Measurements from ENCODE around the gene SHCBP1L. TPM values are rescaled to one million over a fixed set of nuclear protein-coding genes. Genes with fewer than 3 reads are reported as not detected.

The SHCBP1L gene
- total and polyA plus RNA-seq, 9 donors = not detected

GRCh38 chr1:182939413-182939812, 13.6 kb downstream of the SHCBP1L start:
- no peak overlapping the region for H3K27ac ChIP-seq
- no peaks in the 10 kb centered on the region for H3K36me3 ChIP-seq
- no peaks in the 10 kb centered on the region for H3K4me1 ChIP-seq (ENCODE audit: insufficient read depth)
- no peak for DNase-seq
- intact Hi-C loops (cut with DNase I) = no loop called here
- H3K27me3 ChIP-seq = no peaks in the 10 kb centered on the region
- H3K4me3 ChIP-seq = no peak overlapping the region
- WGBS, 3 donors = 87 to 94% (median 89%) methylated on average over 2 of the region's 2 CpGs
- no peaks in the 10 kb centered on the region for H3K9me3 ChIP-seq
- TF ChIP-seq EP300 (IDR thresholded peaks at IDR 0.05) (no peak), POLR2A (IDR thresholded peaks at IDR 0.05) (no peak), CTCF (IDR thresholded peaks at IDR 0.05) (no peak)

DNA sequence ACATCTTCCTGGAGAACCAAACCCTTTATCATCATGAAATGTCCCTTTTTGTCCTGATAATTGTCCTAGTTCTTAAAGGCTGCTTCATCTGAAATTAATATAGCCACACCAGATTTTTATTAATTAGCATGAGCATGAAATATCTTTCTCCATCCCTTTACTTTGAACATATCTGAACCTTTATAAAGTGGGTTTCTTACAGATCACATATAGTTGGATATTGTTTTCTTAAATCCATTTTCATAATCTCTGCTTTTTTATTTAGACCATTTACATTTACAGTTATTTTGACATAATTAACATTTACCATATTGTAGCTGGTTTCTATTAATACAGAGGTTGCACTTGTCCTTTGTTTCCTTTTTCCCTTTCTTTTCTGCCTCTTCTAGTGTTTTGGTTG, 17.2 kb downstream of the SHCBP1L start:
- H3K4me1 ChIP-seq (ENCODE audit: insufficient read depth) = no peaks in the 10 kb centered on the region
- H3K27ac ChIP-seq = no peak overlapping the region
- no peaks in the 10 kb centered on the region for H3K27me3 ChIP-seq
- no peak for DNase-seq
- H3K4me3 ChIP-seq = no peak overlapping the region
- H3K9me3 ChIP-seq = no peaks in the 10 kb centered on the region
- intact Hi-C loops (cut with DNase I) = no loop called here
- TF ChIP-seq CTCF (IDR thresholded peaks at IDR 0.05) = no peak
- no peak for TF ChIP-seq POLR2A (IDR thresholded peaks at IDR 0.05)
- TF ChIP-seq EP300 (IDR thresholded peaks at IDR 0.05) = no peak
- H3K36me3 ChIP-seq = no peaks in the 10 kb centered on the region

DNA sequence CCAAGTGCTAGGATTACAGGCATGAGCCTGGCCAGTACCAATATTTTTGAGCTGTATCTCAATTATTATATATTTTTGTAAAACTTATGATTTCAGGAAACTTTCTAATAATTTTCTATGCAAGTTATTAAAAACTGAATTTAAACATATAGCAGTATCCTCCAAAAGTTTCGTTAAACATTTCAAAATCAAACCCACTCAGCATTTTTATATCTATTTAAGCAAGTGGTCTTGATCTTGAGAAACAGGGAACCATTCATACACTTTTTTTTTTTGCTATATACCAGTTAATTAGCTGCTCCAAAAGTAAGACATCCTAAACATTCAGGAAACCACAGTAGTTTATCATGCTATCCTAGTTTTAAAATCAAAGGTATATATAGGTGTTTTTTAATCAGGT, 22.0 kb downstream of the SHCBP1L start:
- no peak overlapping the region for H3K4me3 ChIP-seq
- 63 to 83% (median 72%) methylated on average over 1 of the region's 1 CpG for WGBS, 3 donors
- no peak overlapping the region for H3K27ac ChIP-seq
- H3K4me1 ChIP-seq (ENCODE audit: insufficient read depth) = no peaks in the 10 kb centered on the region
- no peak for TF ChIP-seq POLR2A (IDR thresholded peaks at IDR 0.05)
- TF ChIP-seq EP300 (IDR thresholded peaks at IDR 0.05) = no peak
- H3K27me3 ChIP-seq = no peaks in the 10 kb centered on the region
- no peaks in the 10 kb centered on the region for H3K36me3 ChIP-seq
- intact Hi-C loops (cut with DNase I) = no loop called here
- no peak for DNase-seq
- H3K9me3 ChIP-seq = no peaks in the 10 kb centered on the region

DNA sequence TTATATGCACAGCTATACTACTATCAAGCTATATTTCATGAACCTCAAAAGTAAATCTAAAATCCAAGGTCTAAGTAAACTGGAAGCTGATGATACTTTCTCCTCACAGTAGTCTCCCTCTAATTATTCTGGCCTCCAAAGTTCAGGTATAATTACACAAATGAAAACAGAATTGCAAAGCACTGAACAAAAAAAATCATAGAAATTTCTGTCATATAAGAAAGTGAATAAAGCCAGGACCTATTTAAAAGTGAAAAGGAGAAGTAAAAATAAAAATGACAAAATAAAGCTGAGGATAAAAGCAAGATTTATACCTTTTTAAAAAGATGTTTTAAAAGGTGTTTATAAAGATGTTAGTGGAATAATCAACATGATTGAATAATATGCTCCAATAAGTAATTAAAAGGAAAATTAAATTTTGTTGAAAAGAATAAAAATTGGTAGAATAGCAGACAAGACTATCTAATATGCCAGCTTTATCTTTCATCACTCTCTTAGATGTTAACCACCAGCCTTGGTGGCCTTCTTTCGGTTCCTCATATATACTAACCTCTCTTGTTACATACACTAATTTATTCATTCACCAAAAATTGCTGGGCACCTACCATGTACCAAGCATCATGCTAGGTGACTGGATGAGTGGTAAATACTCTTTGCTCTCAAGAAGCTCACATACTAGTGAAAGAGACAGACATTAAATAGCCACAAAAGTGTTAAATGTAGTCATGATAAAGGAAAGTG, 25.1 kb downstream of the SHCBP1L start:
- Histone ChIP-seq H3K27me3 (no peaks in the 10 kb centered on the region), H3K4me1 (ENCODE audit: insufficient read depth) (no peaks in the 10 kb centered on the region), H3K4me3 (no peak overlapping the region), H3K9me3 (no peaks in the 10 kb centered on the region), H3K27ac (no peak overlapping the region), H3K36me3 (no peaks in the 10 kb centered on the region)
- 85 to 89% (median 86%) methylated on average over 1 of the region's 1 CpG for WGBS, 3 donors
- intact Hi-C loops (cut with DNase I) = no loop called here
- no peak for DNase-seq
- no peak for TF ChIP-seq EP300 (IDR thresholded peaks at IDR 0.05)
- no peak for TF ChIP-seq CTCF (IDR thresholded peaks at IDR 0.05)
- no peak for TF ChIP-seq POLR2A (IDR thresholded peaks at IDR 0.05)

- H3K36me3 ChIP-seq = no peaks in the 10 kb centered on the region
- no peak for DNase-seq
- no peaks in the 10 kb centered on the region for H3K4me1 ChIP-seq (ENCODE audit: insufficient read depth)
- no peak overlapping the region for H3K27ac ChIP-seq
- WGBS, 3 donors = 80 to 86% (median 82%) methylated on average over 1 of the region's 1 CpG
- H3K27me3 ChIP-seq = no peaks in the 10 kb centered on the region
- no peaks in the 10 kb centered on the region for H3K9me3 ChIP-seq
- TF ChIP-seq POLR2A (IDR thresholded peaks at IDR 0.05) (no peak), EP300 (IDR thresholded peaks at IDR 0.05) (no peak), CTCF (IDR thresholded peaks at IDR 0.05) (no peak)
- no peak overlapping the region for H3K4me3 ChIP-seq
- intact Hi-C loops (cut with DNase I) = no loop called here
Measured at GRCh38 chr1:182925661-182926060, 27.3 kb downstream of the SHCBP1L start.

Measured in ovary (tissue), 9 donors.